ENCODE results near the gene GPRC5C.

Gene GPRC5C

GRCh38 chr17:74410001-74410443 lies 21.9 kb upstream of the GPRC5C start:
- DNase-seq (ENCODE audit: low read depth): no peak
- TF ChIP-seq MYC (IDR thresholded peaks at IDR 0.05; ENCODE audit: low read depth, low read length) (no peak), CTCF (IDR thresholded peaks at IDR 0.05; ENCODE audit: low read depth, low read length) (no peak), MAX (IDR thresholded peaks at IDR 0.05; ENCODE audit: low read depth, low read length) (no peak), POLR2A (IDR thresholded peaks at IDR 0.05; ENCODE audit: extremely low read depth, insufficient read length) (no peak)
- no peak overlapping the region for H3K4me3 ChIP-seq (ENCODE audit: low read depth, low read length)

- no peak overlapping the region for H3K4me3 ChIP-seq (ENCODE audit: low read depth, low read length)
- DNase-seq (ENCODE audit: low read depth): no peak
- no peak for TF ChIP-seq CTCF (IDR thresholded peaks at IDR 0.05; ENCODE audit: low read depth, low read length)
- TF ChIP-seq MYC (IDR thresholded peaks at IDR 0.05; ENCODE audit: low read depth, low read length): no peak
- no peak for TF ChIP-seq POLR2A (IDR thresholded peaks at IDR 0.05; ENCODE audit: extremely low read depth, insufficient read length)
- TF ChIP-seq MAX (IDR thresholded peaks at IDR 0.05; ENCODE audit: low read depth, low read length): no peak
Measured at GRCh38 chr17:74412581-74412980, 19.3 kb upstream of the GPRC5C start.

GRCh38 chr17:74413491-74413890 lies 18.4 kb upstream of the GPRC5C start:
- DNase-seq (ENCODE audit: low read depth): no peak
- TF ChIP-seq MAX (IDR thresholded peaks at IDR 0.05; ENCODE audit: low read depth, low read length) (no peak), POLR2A (IDR thresholded peaks at IDR 0.05; ENCODE audit: extremely low read depth, insufficient read length) (no peak), MYC (IDR thresholded peaks at IDR 0.05; ENCODE audit: low read depth, low read length) (no peak), CTCF (IDR thresholded peaks at IDR 0.05; ENCODE audit: low read depth, low read length) (no peak)
- H3K4me3 ChIP-seq (ENCODE audit: low read depth, low read length): no peak overlapping the region

GRCh38 chr17:74414510-74414909 lies 17.4 kb upstream of the GPRC5C start:
- no peak overlapping the region for H3K4me3 ChIP-seq (ENCODE audit: low read depth, low read length)
- peak; percentile 27 for DNase-seq (ENCODE audit: low read depth)
- TF ChIP-seq POLR2A (IDR thresholded peaks at IDR 0.05; ENCODE audit: extremely low read depth, insufficient read length): no peak
- no peak for TF ChIP-seq MYC (IDR thresholded peaks at IDR 0.05; ENCODE audit: low read depth, low read length)
- TF ChIP-seq CTCF (IDR thresholded peaks at IDR 0.05; ENCODE audit: low read depth, low read length): no peak
- TF ChIP-seq MAX (IDR thresholded peaks at IDR 0.05; ENCODE audit: low read depth, low read length): no peak

GRCh38 chr17:74415608-74416396 lies 16.1 kb upstream of the GPRC5C start:
- no peak for TF ChIP-seq MYC (IDR thresholded peaks at IDR 0.05; ENCODE audit: low read depth, low read length)
- no peak for TF ChIP-seq MAX (IDR thresholded peaks at IDR 0.05; ENCODE audit: low read depth, low read length)
- no peak for TF ChIP-seq POLR2A (IDR thresholded peaks at IDR 0.05; ENCODE audit: extremely low read depth, insufficient read length)
- no peak for TF ChIP-seq CTCF (IDR thresholded peaks at IDR 0.05; ENCODE audit: low read depth, low read length)
- H3K4me3 ChIP-seq (ENCODE audit: low read depth, low read length): no peak overlapping the region
- DNase-seq (ENCODE audit: low read depth): no peak

Data from NB4 (cell line).